Measurements from ENCODE around the gene LAMA1.

- TF ChIP-seq EP300 (IDR thresholded peaks at IDR 0.05) (no peak), CTCF (IDR thresholded peaks at IDR 0.05) (no peak)
Measured at GRCh38 chr18:6901286-6901926, 216.2 kb downstream of the LAMA1 start.
